Activated naive CD8-positive, alpha-beta T cell (primary cell): Measurements from ENCODE around the gene TEX22.

Experiments
- H3K27ac Mint-ChIP-seq: one replicate; pipeline ENCODE4 v1.8.0; 2021; ENCODE audit warnings: mixed read lengths
- H3K27me3 Mint-ChIP-seq: one replicate; pipeline ENCODE4 v1.8.0; 2021; ENCODE audit warnings: mixed read lengths
- H3K36me3 Mint-ChIP-seq: one replicate; pipeline ENCODE4 v1.8.0; 2021; ENCODE audit warnings: mixed read lengths
- H3K4me1 Mint-ChIP-seq: one replicate; pipeline ENCODE4 v1.8.0; 2021; ENCODE audit warnings: low read depth, mixed read lengths
- H3K4me3 Mint-ChIP-seq: one replicate; pipeline ENCODE4 v1.8.0; 2021; ENCODE audit warnings: mild to moderate bottlenecking, mixed read lengths
- H3K9me3 Mint-ChIP-seq: one replicate; pipeline ENCODE4 v1.8.0; 2021; ENCODE audit warnings: low read depth, mixed read lengths

The TEX22 gene

GRCh38 chr14:105385698-105386365, 12.5 kb upstream of the TEX22 start:
- H3K4me3 Mint-ChIP-seq: no peak overlapping the region

GRCh38 chr14:105386581-105387529, 11.5 kb upstream of the TEX22 start:
- Mint-ChIP-seq H3K27ac (no peak overlapping the region), H3K4me1 (no peaks in the 10 kb centered on the region), H3K27me3 (no peaks in the 10 kb centered on the region), H3K9me3 (no peaks in the 10 kb centered on the region), H3K4me3 (no peak overlapping the region), H3K36me3 (no peaks in the 10 kb centered on the region)

More at GRCh38 chr14:105385698-105386365, 12.5 kb upstream of the TEX22 start:
- no peaks in the 10 kb centered on the region for H3K4me1 Mint-ChIP-seq
- no peaks in the 10 kb centered on the region for H3K27me3 Mint-ChIP-seq
- H3K27ac Mint-ChIP-seq: no peak overlapping the region
- H3K36me3 Mint-ChIP-seq: no peaks in the 10 kb centered on the region
- no peaks in the 10 kb centered on the region for H3K9me3 Mint-ChIP-seq

GRCh38 chr14:105387530-105387922, 10.8 kb upstream of the TEX22 start:
- Mint-ChIP-seq H3K4me1 (no peaks in the 10 kb centered on the region), H3K4me3 (no peak overlapping the region), H3K9me3 (no peaks in the 10 kb centered on the region), H3K27ac (no peak overlapping the region), H3K36me3 (no peaks in the 10 kb centered on the region), H3K27me3 (no peaks in the 10 kb centered on the region)

GRCh38 chr14:105388110-105388951, 10.0 kb upstream of the TEX22 start:
- Mint-ChIP-seq H3K36me3 (no peaks in the 10 kb centered on the region), H3K27ac (no peak overlapping the region), H3K27me3 (no peaks in the 10 kb centered on the region), H3K4me1 (no peaks in the 10 kb centered on the region), H3K4me3 (no peak overlapping the region), H3K9me3 (no peaks in the 10 kb centered on the region)

GRCh38 chr14:105388976-105389375, 9.4 kb upstream of the TEX22 start:
- Mint-ChIP-seq H3K9me3 (no peaks in the 10 kb centered on the region), H3K4me3 (no peak overlapping the region), H3K4me1 (no peaks in the 10 kb centered on the region), H3K27me3 (no peaks in the 10 kb centered on the region), H3K27ac (no peak overlapping the region), H3K36me3 (no peaks in the 10 kb centered on the region)

- no peaks in the 10 kb centered on the region for H3K4me1 Mint-ChIP-seq
- H3K27ac Mint-ChIP-seq: no peak overlapping the region
- no peaks in the 10 kb centered on the region for H3K27me3 Mint-ChIP-seq
- no peak overlapping the region for H3K4me3 Mint-ChIP-seq
- no peaks in the 10 kb centered on the region for H3K36me3 Mint-ChIP-seq
- H3K9me3 Mint-ChIP-seq: no peaks in the 10 kb centered on the region
These were observed 8.8 kb upstream of the TEX22 start for GRCh38 chr14:105389534-105389933.

GRCh38 chr14:105389976-105390848, 8.1 kb upstream of the TEX22 start:
- Mint-ChIP-seq H3K27ac (no peak overlapping the region), H3K36me3 (no peaks in the 10 kb centered on the region), H3K9me3 (no peaks in the 10 kb centered on the region), H3K4me1 (no peaks in the 10 kb centered on the region), H3K27me3 (no peaks in the 10 kb centered on the region), H3K4me3 (no peak overlapping the region)

GRCh38 chr14:105390849-105391500, 7.4 kb upstream of the TEX22 start:
- Mint-ChIP-seq H3K27me3 (no peaks in the 10 kb centered on the region), H3K9me3 (no peaks in the 10 kb centered on the region), H3K27ac (no peak overlapping the region), H3K4me1 (no peaks in the 10 kb centered on the region), H3K4me3 (no peak overlapping the region), H3K36me3 (no peaks in the 10 kb centered on the region)

- Mint-ChIP-seq H3K9me3 (no peaks in the 10 kb centered on the region), H3K27ac (no peak overlapping the region), H3K36me3 (no peaks in the 10 kb centered on the region), H3K27me3 (no peaks in the 10 kb centered on the region), H3K4me3 (no peak overlapping the region), H3K4me1 (no peaks in the 10 kb centered on the region)
These were observed 6.8 kb upstream of the TEX22 start for GRCh38 chr14:105391541-105391940.

GRCh38 chr14:105392131-105393090, 5.9 kb upstream of the TEX22 start:
- Mint-ChIP-seq H3K4me3 (no peak overlapping the region), H3K36me3 (no peaks in the 10 kb centered on the region), H3K27ac (no peak overlapping the region), H3K27me3 (no peaks in the 10 kb centered on the region), H3K9me3 (no peaks in the 10 kb centered on the region), H3K4me1 (no peaks in the 10 kb centered on the region)

GRCh38 chr14:105393151-105393550, 5.2 kb upstream of the TEX22 start:
- no peak overlapping the region for H3K4me3 Mint-ChIP-seq
- H3K9me3 Mint-ChIP-seq: no peaks in the 10 kb centered on the region
- peaks cover 3% of the 10 kb centered on the region for H3K4me1 Mint-ChIP-seq
- H3K27ac Mint-ChIP-seq: no peak overlapping the region
- H3K36me3 Mint-ChIP-seq: no peaks in the 10 kb centered on the region
- no peaks in the 10 kb centered on the region for H3K27me3 Mint-ChIP-seq

- Mint-ChIP-seq H3K9me3 (no peaks in the 10 kb centered on the region), H3K4me1 (peaks cover 5% of the 10 kb centered on the region), H3K27ac (no peak overlapping the region), H3K4me3 (no peak overlapping the region), H3K36me3 (no peaks in the 10 kb centered on the region), H3K27me3 (no peaks in the 10 kb centered on the region)
These were observed 3.4 kb upstream of the TEX22 start for GRCh38 chr14:105394714-105395537.
